22Rv1 (cell line): ENCODE results near the gene MMP17.

Experiments used
- H3K27ac ChIP-seq: fragments of 450-650 bp; 2 replicates; pipeline ENCODE4 v1.5.1; 2017
- CTCF ChIP-seq: fragments of 450-650 bp; IDR thresholded peaks from 2 replicates; pipeline ENCODE4 v1.5.1; 2017; ENCODE audit warnings: mild to moderate bottlenecking
- ZFX ChIP-seq: fragments of 450-650 bp; IDR thresholded peaks from 2 replicates; pipeline ENCODE4 v1.6.1; 2017; ENCODE audit warnings: antibody characterized with exemption, borderline replicate concordance

MMP17 gene

GRCh38 chr12:131786331-131786730, 41.9 kb upstream of the MMP17 start:
- TF ChIP-seq ZFX: no peak
- no peak for TF ChIP-seq CTCF
- no peak overlapping the region for H3K27ac ChIP-seq

GRCh38 chr12:131787143-131787660, 41.0 kb upstream of the MMP17 start:
- TF ChIP-seq CTCF (no peak), ZFX (no peak)
- H3K27ac ChIP-seq: no peak overlapping the region

GRCh38 chr12:131788070-131788469, 40.1 kb upstream of the MMP17 start:
- no peak overlapping the region for H3K27ac ChIP-seq
- no peak for TF ChIP-seq CTCF
- TF ChIP-seq ZFX: no peak

- TF ChIP-seq CTCF (no peak), ZFX (no peak)
- no peak overlapping the region for H3K27ac ChIP-seq
Measured at GRCh38 chr12:131789638-131790037, 38.6 kb upstream of the MMP17 start.

- TF ChIP-seq ZFX: no peak
- no peak for TF ChIP-seq CTCF
- H3K27ac ChIP-seq: no peak overlapping the region
Measured at GRCh38 chr12:131793243-131794022, 34.8 kb upstream of the MMP17 start.

GRCh38 chr12:131794061-131794460, 34.1 kb upstream of the MMP17 start:
- TF ChIP-seq CTCF (no peak), ZFX (no peak)
- no peak overlapping the region for H3K27ac ChIP-seq

GRCh38 chr12:131794573-131794972, 33.6 kb upstream of the MMP17 start:
- no peak overlapping the region for H3K27ac ChIP-seq
- TF ChIP-seq ZFX (no peak), CTCF (no peak)
